ENCODE measurements around the gene PLRG1.
A peak's percentile ranks its signal among the peaks of the same experiment; 100 is the strongest.

The PLRG1 gene

GRCh38 chr4:154573190-154573870 lies 23.1 kb upstream of the PLRG1 start:
- no peak for DNase-seq (ENCODE audit: low spot score)

- no peak for DNase-seq (ENCODE audit: low spot score)
These were observed 19.4 kb upstream of the PLRG1 start for GRCh38 chr4:154569584-154569983.

GRCh38 chr4:154569028-154569427 lies 18.8 kb upstream of the PLRG1 start:
- no peak for DNase-seq (ENCODE audit: low spot score)

- DNase-seq (ENCODE audit: low spot score) = no peak
These were observed 16.5 kb upstream of the PLRG1 start for GRCh38 chr4:154566639-154567204.

- no peak for DNase-seq (ENCODE audit: low spot score)
These were observed 15.5 kb upstream of the PLRG1 start for GRCh38 chr4:154565704-154566103.

GRCh38 chr4:154564311-154564710 lies 14.1 kb upstream of the PLRG1 start:
- DNase-seq (ENCODE audit: low spot score) = no peak

GRCh38 chr4:154562697-154563254 lies 12.6 kb upstream of the PLRG1 start, which contains the start of gene FGB:
Gene FGB, plus strand, starts transcription at chr4:154563011. Its CDS starts 8 bp downstream, at chr4:154563019.
- no peak for DNase-seq (ENCODE audit: low spot score)

GRCh38 chr4:154560824-154561231 lies 10.6 kb upstream of the PLRG1 start:
- DNase-seq (ENCODE audit: low spot score) = no peak

- no peak for DNase-seq (ENCODE audit: low spot score)
These were observed 10.2 kb upstream of the PLRG1 start for GRCh38 chr4:154560419-154560801.

GRCh38 chr4:154559494-154560418 lies 9.6 kb upstream of the PLRG1 start:
- peak; percentile 51 for DNase-seq (ENCODE audit: low spot score)

GRCh38 chr4:154559141-154559493 lies 8.9 kb upstream of the PLRG1 start:
- no peak for DNase-seq (ENCODE audit: low spot score)

GRCh38 chr4:154551872-154552686 lies 1.9 kb upstream of the PLRG1 start:
- peak; percentile 72 for DNase-seq (ENCODE audit: low spot score)

GRCh38 chr4:154545689-154546088 lies 4.5 kb downstream of the PLRG1 start:
- no peak for DNase-seq (ENCODE audit: low spot score)

GRCh38 chr4:154542271-154542879 lies 7.8 kb downstream of the PLRG1 start:
- no peak for DNase-seq (ENCODE audit: low spot score)

GRCh38 chr4:154534296-154534695 lies 15.9 kb downstream of the PLRG1 start:
- no peak for DNase-seq (ENCODE audit: low spot score)

- DNase-seq (ENCODE audit: low spot score) = no peak
These were observed 20.3 kb downstream of the PLRG1 start for GRCh38 chr4:154529728-154530519.

- no peak for DNase-seq (ENCODE audit: low spot score)
These were observed 21.3 kb downstream of the PLRG1 start for GRCh38 chr4:154528869-154529268.

- DNase-seq (ENCODE audit: low spot score) = no peak
These were observed 22.9 kb downstream of the PLRG1 start for GRCh38 chr4:154527308-154527707.

GRCh38 chr4:154526151-154526550 lies 24.0 kb downstream of the PLRG1 start:
- no peak for DNase-seq (ENCODE audit: low spot score)

- no peak for DNase-seq (ENCODE audit: low spot score)
These were observed 28.6 kb downstream of the PLRG1 start for GRCh38 chr4:154521607-154522006.
